Right lobe of liver (tissue), 6 donors: ENCODE measurements around the gene AWAT2. TPM values are rescaled to one million over a fixed set of nuclear protein-coding genes. Genes with fewer than 3 reads are reported as not detected.

Experiments
- ATAC-seq, 4 donors: fragments of 200-7000 bp; cut with Tn5 transposase; one replicate each; pipeline ENCODE4 v1.9.1; 2020; ENCODE audit warnings: mild to moderate bottlenecking in 4 of 4, moderate library complexity in 4 of 4
- DNase-seq, 3 donors: peaks; one replicate each; pipeline ENCODE4 v3.0.0-alpha.2; 2020
- H3K27ac ChIP-seq, 3 donors: fragments of 200-600 bp; one replicate each; pipeline ENCODE4 v1.8.0; 2022
- H3K27me3 ChIP-seq, 2 donors: fragments of 200-600 bp; one replicate each; pipeline ENCODE4 v1.8.0; 2022
- H3K36me3 ChIP-seq, 4 donors: fragments of 200-600 bp; sonication (generic) in 1 of 4; one replicate each; pipeline versions ENCODE4 v1.5.1 to v1.8.0; 2017 to 2022; ENCODE audit warnings: control low read depth in 1 of 4
- H3K4me1 ChIP-seq, 4 donors: fragments of 200-600 bp; sonication (generic) in 1 of 4; one replicate each; pipeline versions ENCODE4 v1.5.1 to v1.8.0; 2017 to 2022; ENCODE audit warnings: control low read depth in 1 of 4
- H3K4me3 ChIP-seq, 3 donors: fragments of 200-600 bp; one replicate each; pipeline ENCODE4 v1.8.0; 2022
- H3K9me3 ChIP-seq, 4 donors: fragments of 200-600 bp; sonication (generic) in 1 of 4; one replicate each; pipeline versions ENCODE4 v1.5.1 to v1.8.0; 2017 to 2022; ENCODE audit warnings: control low read depth in 1 of 4
- POLR2A ChIP-seq: fragments of 450-650 bp; IDR thresholded peaks from one replicate; pipeline ENCODE4 v1.6.1; 2017; ENCODE audit warnings: antibody characterized with exemption, mild to moderate bottlenecking
- WGBS: methylation state at CpG from one replicate; pipeline ENCODE4 v1.1.6; 2018; ENCODE audit warnings: low coverage, low lambda C conversion rate; ENCODE audit not compliant: insufficient coverage; ENCODE audit errors: missing lambda C conversion rate; 5-methylcytosine and 5-hydroxymethylcytosine counted together
- intact Hi-C, 2 donors: fragments of 100-400 bp; cut with DNase I; formaldehyde crosslinking; loops; one replicate each; pipeline versions ENCODE4 v1.11.2 to v1.14.1; 2022
- total RNA-seq, 6 experiments: library from RNA; depleted of rRNA in 2 of 6; stranded (reverse); fragments of >200 nt in 2 of 6; fragmentation: NEBNext Ultra II Directional in 3 of 6; extraction: Animal tissue kit (Norgen Biotek cat#: 25700) in 3 of 6; gene quantifications; one replicate each; pipeline versions ENCODE4 v1.1.0 to v1.2.4, GENCODE V29; 2016 to 2023
- TF ChIP-seq, protein P1 (sequence below), 4 donors: fragments of 200-600 bp in 3 of 4; fragments of 450-650 bp in 1 of 4; IDR thresholded peaks; one replicate each; pipeline versions ENCODE4 v1.5.1 to v1.8.0; 2016 to 2022; ENCODE audit warnings: antibody characterized with exemption in 4 of 4, mild to moderate bottlenecking in 2 of 4
- donor health status: DM: no; HTN: yes; CAD: no.
- donor health status: DM: no; HTN: no; CAD: no.
- donor health status: DM: no; HTN: no; CAD: no.
- donor health status: DM: no; HTN: yes; CAD: no.
- donor health status: DM: no; HTN: yes; CAD: no.

The AWAT2 gene
- total RNA-seq, 6 experiments from 2014 or later = not detected

DNA sequence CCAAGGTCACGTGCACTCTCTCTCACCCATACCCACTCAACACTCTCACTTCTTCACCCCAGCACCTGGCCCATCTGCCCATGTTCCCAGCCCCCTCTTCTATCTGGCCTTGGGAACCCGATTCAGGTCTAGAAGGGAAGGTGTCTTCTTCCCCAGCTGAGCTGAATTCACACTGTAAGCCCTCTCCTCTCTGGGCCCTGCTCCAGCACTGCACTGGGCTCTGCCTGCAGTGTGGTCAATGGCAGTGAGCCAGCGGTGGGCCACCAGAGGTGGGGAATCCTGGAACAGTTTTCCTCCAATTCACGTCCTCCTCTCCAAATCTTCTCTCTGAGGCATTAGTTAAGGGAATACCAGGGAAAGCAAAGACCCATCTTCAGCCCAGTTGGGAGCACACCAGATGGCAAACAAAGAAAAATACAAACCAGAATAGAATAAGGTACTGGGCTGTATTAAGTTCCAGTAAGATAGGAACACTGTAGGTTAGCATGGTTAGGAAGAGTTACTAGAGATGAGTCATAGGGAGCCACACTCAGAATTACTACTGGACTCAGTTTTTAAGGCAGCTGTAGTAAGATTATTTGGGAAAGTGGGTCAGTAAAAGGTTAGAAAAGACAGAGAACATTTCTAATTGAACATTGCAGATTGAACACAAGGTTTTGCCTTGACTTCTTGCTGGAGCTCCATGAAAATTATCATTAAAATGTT, 5.0 kb downstream of the AWAT2 start:
- H3K9me3 ChIP-seq = no peaks in the 10 kb centered on the region
- H3K4me3 ChIP-seq = no peak overlapping the region
- no peak overlapping the region for H3K27ac ChIP-seq
- DNase-seq (no peak), ATAC-seq (no peak)
- TF ChIP-seq POLR2A = no peak
- TF ChIP-seq, protein P1, sequence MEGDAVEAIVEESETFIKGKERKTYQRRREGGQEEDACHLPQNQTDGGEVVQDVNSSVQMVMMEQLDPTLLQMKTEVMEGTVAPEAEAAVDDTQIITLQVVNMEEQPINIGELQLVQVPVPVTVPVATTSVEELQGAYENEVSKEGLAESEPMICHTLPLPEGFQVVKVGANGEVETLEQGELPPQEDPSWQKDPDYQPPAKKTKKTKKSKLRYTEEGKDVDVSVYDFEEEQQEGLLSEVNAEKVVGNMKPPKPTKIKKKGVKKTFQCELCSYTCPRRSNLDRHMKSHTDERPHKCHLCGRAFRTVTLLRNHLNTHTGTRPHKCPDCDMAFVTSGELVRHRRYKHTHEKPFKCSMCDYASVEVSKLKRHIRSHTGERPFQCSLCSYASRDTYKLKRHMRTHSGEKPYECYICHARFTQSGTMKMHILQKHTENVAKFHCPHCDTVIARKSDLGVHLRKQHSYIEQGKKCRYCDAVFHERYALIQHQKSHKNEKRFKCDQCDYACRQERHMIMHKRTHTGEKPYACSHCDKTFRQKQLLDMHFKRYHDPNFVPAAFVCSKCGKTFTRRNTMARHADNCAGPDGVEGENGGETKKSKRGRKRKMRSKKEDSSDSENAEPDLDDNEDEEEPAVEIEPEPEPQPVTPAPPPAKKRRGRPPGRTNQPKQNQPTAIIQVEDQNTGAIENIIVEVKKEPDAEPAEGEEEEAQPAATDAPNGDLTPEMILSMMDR (IDR thresholded peaks at IDR 0.05) = no peak
- no peaks in the 10 kb centered on the region for H3K36me3 ChIP-seq
- H3K4me1 ChIP-seq = no peaks in the 10 kb centered on the region
- 68% methylated on average over 4 of the region's 4 CpGs for WGBS
- H3K27me3 ChIP-seq = no peaks in the 10 kb centered on the region
- intact Hi-C loops = no loop called here

DNA sequence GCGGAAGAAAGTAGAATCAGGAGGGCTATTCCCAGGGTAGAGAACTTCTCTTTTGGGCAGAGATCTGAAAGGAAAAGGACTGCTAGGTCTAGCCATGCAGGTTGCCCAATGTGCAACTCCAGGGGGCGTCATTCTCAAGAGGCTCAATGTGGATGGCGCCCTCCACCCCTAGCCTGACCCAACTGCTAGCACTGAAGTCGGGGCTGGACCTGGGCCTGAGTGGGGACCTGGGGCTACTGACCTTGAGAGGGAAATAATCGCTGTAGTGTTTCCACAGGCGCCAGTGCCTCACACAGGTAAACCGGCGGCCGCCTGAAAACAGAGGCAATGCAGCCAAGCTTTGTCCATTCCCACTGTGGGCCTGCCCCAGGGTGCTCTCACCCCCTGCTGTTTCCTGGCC, 6.1 kb downstream of the AWAT2 start:
- intact Hi-C loops = no loop called here
- ATAC-seq (no peak), DNase-seq (no peak)
- H3K36me3 ChIP-seq = no peaks in the 10 kb centered on the region
- TF ChIP-seq, protein P1 (IDR thresholded peaks at IDR 0.05) = no peak
- TF ChIP-seq POLR2A = no peak
- H3K4me3 ChIP-seq = no peak overlapping the region
- H3K27ac ChIP-seq = no peak overlapping the region
- no peaks in the 10 kb centered on the region for H3K9me3 ChIP-seq
- H3K4me1 ChIP-seq = peaks cover 0 to 4% (median 0%) of the 10 kb centered on the region in 4 donors
- no peaks in the 10 kb centered on the region for H3K27me3 ChIP-seq
- WGBS = 86% methylated on average over 1 of the region's 9 CpGs

DNA sequence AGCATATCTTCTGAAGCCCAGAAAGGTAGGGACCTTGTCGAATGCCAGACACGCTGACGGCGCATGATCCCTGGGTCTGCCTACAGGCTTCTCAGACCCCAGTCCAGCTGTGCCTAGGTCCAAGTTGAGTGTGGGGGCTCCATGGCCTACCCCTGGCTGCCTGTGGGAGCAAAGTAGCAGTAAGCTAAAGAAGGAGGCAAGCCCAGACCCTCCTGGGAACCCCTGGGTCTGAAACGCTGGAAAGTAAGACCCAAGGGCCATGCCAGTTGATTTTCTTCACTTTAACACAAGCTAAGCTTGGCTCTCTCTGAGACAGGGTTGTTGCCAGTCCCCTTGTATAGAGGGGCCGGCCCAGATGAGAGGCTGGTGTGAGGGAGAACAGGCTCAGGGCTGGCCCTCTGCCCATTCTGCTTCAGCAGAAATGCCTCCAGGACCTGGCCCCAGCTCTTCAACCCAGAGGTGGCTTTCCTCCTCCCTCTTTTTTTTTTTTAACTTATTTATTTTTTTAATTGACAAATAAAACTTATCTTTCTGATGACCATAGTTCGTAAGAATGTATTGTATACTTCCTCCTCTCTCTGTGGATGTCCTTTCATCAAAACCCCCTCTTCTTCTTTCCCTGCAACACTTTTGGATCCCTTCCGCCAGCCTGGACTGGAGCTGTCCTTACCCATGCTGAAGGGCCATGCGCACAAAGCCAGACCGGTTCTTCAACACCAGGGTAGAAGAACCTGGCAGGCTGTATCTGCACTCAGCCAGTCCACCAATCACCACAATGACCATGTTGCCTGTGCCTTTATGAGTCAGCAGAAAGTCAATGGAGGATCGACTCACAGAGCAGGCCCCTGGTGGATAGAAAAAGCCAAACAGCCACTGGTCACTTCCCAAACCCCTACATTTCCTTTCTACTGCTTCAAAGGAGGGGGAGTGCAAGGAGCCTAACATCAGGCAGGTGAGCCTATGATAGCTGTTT, 7.1 kb downstream of the AWAT2 start:
- 85% methylated on average over 7 of the region's 11 CpGs for WGBS
- Histone ChIP-seq H3K4me3 (no peak overlapping the region), H3K27me3 (no peaks in the 10 kb centered on the region), H3K36me3 (no peaks in the 10 kb centered on the region), H3K4me1 (peaks cover 0 to 12% (median 0%) of the 10 kb centered on the region in 4 donors), H3K27ac (no peak overlapping the region), H3K9me3 (no peaks in the 10 kb centered on the region)
- TF ChIP-seq POLR2A = no peak
- TF ChIP-seq, protein P1 (IDR thresholded peaks at IDR 0.05) = no peak
- DNase-seq = no peak
- no peak for ATAC-seq
- intact Hi-C loops = no loop called here

DNA sequence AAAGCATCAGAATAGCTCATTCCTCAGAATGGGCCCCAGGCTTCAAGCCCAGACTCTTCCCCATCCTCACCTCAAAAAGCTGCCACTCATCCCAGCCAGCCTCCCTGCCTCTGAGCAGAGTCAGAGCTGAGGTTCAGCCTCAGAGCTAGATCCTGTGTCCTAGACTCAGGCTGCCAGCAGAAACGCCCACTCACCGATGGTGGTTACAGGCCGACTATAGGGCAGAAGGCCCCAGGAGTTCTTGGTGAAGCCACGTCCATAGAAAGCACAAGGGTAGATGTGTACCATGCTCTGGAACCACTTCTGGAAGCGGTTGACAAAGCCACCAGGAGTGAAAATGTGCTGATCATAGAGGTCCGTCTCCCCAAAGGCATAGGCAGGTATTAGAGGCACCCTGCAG, 7.7 kb downstream of the AWAT2 start:
- TF ChIP-seq, protein P1 (IDR thresholded peaks at IDR 0.05) = no peak
- no peak for TF ChIP-seq POLR2A
- Histone ChIP-seq H3K27me3 (no peaks in the 10 kb centered on the region), H3K36me3 (no peaks in the 10 kb centered on the region), H3K4me1 (peaks cover 0 to 12% (median 0%) of the 10 kb centered on the region in 4 donors), H3K4me3 (no peak overlapping the region), H3K27ac (no peak overlapping the region), H3K9me3 (no peaks in the 10 kb centered on the region)
- WGBS = 50% methylated on average over 1 of the region's 6 CpGs
- no peak for ATAC-seq
- intact Hi-C loops = no loop called here
- no peak for DNase-seq
